Stimulated activated CD8-positive, alpha-beta memory T cell treated with anti-CD3 and anti-CD28 coated beads, Interleukin-7, amount 100 ng/mL, for 24 hours (primary cell): ENCODE results near the gene PSG11.
"Not testable (repeated sequence)": the region's sequence is repeated elsewhere in the genome, so short reads cannot be mapped to it uniquely, and the experiment has no call there.

ENCODE experiments used
- DNase-seq: peaks from one replicate; pipeline ENCODE4 v3.0.0-alpha.2; 2020; ENCODE audit warnings: low read depth

Gene PSG11

DNA sequence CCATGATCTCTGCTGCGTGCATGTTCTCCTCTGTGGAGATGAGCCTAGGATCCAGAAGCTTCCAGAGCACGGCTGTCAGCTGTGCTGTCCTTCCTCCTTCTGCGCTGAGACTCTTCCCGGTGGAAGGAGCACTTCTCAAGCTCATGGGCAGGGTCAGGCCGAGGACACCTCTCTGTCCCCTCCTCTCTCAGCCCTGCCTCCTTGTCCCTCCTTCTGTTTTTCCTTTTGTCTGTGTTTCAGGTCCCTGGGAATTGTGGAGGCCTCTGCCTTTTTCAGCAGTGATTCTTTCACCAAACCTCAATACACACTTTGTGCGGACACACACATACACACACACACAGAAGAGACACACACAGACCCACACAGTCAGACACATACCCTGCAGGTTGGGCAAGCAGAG, at the start of gene PSG11:
Gene PSG11, minus strand, starts transcription at position 101 of the 400 bp plus-strand sequence. Its CDS starts 97 bp downstream, at position 4.
- DNase-seq: not testable (repeated sequence)

DNA sequence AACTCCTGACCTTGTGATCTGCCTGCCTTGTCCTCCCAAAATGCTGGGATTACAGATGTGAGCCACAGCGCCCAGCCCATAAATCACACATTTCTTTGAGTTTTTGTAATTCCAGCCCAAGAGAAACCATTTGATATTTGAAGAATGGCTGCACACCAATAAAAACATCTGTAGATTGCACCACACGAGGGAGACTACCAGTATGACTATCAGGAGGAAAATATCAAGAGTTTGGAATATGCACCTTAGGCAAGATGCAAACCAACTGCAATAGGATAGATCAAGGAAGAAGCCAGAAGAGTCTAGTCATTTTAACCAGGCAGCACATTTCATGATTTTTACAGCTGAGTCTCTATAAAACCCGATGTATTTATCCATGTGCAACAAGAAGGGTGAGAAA, 36.1 kb upstream of the PSG11 start:
- DNase-seq: not testable (repeated sequence)

DNA sequence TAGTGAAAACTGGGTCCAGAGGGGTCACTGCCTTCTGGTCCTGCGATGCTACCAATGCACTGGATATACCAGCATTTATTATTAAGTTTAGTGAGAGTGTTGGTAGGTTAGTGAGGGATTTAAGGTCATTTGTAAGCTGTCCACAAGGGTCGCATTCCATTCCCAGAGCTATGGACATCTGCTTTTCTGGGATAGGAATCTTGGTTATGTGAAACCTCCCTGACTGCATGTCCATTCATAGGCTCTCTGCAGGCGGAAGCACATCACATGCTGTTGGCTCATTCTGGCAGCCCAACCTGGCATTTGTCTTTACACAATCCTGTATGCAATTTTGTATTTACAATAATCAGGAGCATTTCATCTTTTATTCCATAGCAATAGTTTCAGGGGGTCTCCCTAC, 35.1 kb upstream of the PSG11 start:
- DNase-seq: not testable (repeated sequence)

DNA sequence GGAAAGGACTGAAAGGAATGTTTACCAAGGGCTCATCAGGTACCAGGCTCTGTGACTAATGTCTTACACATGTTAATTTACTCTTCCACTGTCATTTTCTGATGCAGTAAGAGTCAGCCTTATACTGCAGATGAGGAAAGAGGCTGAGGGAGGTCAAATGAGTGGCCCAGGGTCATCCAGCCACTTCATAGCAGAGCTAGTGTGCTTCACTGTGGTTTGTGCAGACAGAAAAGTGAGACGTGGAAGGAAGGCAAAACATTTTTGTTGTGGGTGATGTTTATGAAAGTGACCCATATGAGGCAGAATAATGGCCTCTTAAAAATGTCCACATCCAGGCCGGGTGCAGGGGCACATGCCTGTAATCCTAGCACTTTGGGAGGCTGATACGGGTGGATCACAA, 34.0 kb upstream of the PSG11 start:
- DNase-seq: not testable (repeated sequence)

DNA sequence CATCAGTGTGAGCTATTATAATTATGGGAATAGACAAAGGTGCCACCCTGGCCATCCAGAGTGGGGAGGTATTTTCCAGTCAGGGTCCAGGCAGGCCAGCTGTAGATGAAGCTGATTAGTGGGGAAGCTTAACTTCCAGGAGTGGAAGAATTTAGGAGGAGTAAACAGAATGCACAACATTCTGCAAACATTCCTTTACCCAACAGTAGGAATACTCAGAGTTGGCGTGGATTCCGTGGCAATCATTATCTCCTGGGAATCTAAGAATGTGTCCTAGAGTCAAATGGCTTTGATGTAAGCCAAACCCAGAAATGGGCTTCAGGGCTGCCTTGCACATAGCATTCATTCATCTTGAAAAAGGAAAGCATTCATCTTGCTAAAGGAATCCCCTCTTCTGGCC, 33.2 kb upstream of the PSG11 start:
- not testable (repeated sequence) for DNase-seq

DNA sequence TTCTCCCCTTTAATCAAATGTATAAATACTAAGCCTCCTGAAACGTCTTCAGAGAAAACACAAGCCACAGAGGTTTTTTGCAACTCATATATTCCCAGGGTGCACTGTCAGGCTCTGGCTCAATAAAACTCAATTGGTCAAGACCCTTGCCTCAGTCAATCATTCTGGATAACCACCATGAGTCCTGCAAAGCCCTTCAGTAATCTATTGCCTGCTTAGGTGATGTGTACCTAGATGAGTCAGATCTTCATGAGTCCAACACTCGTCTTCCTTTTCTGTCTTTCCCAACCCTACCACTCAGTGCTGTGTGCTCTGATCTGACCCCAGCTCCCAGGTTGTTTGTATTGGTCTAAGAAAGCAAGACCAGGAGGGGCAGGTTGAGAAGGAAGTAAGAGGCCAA, 32.2 kb upstream of the PSG11 start:
- not testable (repeated sequence) for DNase-seq

DNA sequence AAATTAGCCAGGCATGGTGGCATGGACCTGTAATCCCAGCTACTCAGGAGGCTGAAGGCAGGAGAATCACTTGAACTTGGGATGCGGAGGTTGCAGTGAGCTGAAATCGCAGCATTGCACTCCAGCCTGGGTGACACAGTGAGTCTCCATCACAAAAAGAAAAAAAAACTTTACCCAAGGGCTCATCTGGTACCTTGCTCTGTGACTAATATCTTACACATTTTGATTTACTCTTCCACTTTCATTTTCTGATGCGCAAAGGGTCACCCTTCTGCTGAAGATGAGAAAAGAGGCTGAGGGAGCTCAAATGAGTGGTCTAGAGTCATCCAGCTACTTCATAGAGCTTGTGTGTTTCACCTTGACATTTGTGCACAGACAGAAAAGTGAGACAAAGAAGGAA, 21.7 kb upstream of the PSG11 start:
- not testable (repeated sequence) for DNase-seq

DNA sequence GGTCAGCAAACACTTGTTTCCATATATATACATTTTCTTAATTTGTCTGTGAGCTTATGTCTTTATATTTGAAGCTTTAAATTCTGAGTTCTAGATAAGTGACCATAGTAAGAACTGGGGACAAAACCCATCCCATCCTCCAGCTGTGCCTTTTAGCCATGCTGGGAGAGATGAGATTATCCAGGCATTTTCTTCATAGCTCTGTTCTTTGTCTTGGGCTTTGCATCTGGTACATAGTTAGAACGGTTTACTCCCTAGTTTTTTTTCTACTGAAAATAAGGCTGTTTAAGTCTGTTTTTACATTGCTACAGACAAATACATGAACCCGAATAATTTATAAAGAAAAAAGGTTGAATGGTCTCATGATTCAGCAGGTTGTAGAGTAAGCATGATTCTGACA, 20.3 kb upstream of the PSG11 start:
- not testable (repeated sequence) for DNase-seq

DNA sequence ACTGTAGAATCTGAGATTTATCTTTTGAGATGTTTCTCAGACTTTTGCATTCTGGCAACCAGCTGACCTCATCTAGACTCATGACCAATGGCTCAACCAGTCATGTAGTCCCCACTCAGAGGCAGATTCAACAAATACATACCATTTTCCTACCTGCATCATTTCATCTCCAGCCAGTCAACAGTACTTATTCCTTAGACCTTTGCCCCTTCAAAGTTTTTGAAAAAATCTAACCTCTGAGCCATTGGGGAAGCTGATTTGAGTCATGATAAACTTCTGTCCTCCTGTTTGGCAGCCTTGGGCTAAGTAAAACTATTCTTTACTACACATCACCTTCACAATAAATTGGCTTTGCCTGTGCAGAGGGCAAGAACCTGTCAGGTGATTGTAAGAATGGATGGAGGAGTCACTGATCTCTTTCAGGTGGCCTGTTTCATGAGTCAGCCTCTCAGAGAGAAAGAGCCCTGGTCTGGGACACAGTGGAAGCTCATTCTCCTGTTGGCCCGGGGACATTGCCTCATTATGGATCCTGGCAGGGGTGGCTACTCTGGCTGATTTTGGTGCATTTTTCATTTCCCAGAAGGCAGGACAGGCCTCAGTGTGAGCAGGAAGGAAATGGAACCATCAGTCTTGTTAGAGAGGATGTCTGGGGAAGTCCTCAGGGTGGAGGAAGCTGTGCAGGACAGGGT, 17.4 kb upstream of the PSG11 start:
- DNase-seq: not testable (repeated sequence)

DNA sequence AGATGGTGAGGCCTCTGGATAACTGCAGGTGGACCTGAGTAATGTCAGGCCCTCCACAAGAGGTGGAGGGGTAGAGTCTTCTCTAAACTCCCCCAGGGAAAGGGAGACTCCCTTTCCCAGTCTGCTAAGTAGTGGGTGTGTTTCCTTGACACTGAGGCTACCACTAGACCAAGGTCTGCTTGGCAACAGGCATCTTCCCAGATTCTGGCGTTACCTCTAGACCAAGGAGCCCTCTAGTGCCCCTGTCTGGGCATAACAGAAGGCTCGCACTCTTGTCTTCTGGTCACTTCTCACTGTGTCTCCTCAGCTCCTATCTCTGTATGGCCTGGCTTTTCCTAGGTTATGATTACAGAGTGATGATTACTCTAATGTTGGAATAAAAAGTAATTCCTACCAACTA, 5.4 kb upstream of the PSG11 start:
- not testable (repeated sequence) for DNase-seq

DNA sequence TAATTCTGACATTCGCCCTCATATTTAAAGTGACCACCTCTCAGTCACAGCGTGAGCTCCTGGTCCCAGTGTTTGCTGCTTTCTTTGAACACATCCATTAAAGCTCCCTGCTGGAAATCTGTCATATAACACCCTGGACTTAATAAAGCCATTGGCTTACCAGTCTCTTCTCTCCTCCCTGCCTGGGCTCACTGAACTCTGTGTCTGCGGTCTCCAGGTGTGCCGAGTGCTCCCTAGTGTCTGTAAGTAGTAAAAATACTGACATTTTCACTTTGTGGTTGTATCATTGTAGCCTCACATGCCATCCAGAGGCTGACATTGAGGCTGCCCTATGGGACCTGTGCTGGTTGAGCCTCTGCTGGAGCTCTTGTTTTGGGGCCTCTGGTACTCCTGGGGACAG, 2.6 kb upstream of the PSG11 start:
- no peak for DNase-seq

DNA sequence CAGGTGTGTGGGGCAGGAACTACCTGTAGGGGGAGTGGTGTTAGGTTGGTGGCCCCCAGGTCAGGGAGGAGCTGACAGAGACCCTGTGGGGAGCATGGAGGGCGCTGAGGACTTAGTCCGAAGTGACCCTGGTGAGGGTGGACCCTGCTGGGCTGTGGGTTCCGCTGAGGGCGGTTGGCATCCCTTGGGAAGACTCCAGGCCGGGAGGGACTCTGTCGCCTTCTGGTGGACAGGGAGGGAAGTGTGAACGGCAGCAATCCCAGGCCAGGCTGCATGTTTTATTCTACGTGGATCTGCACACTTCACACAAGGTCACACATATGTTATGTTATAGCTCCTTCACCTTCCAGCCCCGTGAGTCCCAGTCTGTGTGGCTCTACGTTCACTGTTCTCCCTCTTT, 1.7 kb upstream of the PSG11 start:
- not testable (repeated sequence) for DNase-seq

DNA sequence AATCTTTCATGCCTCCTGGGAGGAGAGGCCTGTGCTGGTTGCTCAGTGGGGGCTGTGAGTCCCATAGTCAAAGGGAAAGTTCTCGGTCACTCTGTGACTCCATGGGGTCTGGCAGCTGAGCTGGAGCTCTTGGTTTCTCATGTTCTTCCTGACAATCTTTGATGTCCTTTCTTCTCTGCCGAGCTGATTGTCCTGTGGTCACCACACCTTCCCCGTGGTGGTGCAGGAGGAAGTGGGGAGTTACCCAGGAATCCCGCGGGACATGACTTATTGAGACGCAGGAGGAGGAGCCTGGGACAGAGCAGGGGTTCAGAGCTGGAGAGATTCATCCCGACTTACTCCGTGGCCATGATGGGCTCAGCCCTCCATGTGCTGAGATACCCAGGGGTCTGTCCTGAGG, 792 bp upstream of the PSG11 start:
- not testable (repeated sequence) for DNase-seq

DNA sequence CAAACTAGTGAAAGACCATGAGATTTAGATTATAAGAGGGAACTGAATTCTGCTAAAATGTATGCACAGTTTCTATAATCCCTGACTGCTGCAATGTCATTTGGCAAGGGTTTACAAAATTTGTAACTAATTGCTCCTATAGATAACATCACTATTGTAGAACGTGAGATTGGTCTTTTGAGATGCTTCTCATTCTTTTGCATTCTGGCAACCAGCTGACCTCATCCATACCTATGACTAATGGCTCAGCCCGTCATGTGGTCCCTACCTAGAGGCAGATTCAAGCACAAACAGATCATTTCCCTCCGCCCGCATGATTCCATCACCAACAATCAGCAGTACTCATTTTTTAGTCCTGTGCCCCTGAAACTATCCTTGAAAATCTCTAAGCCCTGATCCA, 4.2 kb downstream of the PSG11 start:
- not testable (repeated sequence) for DNase-seq

DNA sequence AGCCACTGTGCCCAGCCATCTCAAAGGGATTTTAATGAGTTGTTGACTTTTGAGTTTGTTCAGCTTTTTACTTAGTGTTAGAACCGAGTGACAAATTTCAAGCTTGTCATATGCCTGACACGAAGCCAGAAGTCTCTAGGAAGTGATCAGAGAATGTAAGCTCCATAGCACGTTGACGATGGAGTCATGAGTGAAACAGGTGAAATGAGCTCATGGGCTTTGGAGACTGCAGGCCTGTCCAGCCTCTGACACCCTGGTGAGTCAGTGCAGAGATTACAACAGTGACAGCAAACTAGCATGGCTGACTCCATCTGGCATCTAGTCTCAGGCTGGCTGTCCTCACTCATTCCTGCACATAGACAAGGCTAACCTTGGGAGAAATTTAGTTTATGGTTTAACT, 4.6 kb downstream of the PSG11 start:
- DNase-seq: not testable (repeated sequence)

DNA sequence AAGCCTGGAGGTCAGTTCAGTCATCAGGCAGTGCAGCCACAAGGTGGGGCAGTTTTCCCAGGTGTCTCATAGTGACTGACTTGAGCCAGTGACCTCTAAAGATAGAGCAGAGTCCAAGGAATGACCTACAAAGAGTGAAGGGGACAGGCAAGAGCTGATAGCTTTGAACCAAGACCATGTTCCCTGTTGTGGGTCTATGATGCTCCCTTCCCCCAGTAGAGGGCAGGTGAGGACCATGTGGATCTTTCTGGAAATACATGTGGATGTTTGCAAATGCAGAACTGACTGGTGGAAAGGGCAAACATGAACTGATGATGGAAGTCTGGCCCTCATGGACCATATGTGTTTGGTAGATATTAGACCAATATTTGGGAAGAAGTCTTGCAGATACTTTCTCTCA, 6.7 kb downstream of the PSG11 start:
- not testable (repeated sequence) for DNase-seq

DNA sequence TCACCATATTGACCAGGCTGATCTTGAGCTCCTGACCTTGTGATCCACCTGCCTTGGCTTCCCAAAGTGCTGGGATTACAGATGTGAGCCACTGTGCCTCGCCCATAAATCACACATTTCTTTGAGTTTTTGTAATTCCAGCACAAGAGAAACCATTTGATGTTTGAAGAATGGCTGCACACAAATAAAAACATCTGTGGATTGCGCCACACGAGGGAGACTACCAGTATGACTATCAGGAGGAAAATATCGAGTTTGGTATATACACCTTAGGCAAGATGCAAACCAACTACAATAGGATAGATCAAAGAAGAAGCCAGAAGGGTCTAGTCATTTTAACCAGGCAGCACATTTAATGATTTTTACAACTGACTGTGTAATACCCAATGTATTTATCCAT, 20.4 kb downstream of the PSG11 start:
- not testable (repeated sequence) for DNase-seq

DNA sequence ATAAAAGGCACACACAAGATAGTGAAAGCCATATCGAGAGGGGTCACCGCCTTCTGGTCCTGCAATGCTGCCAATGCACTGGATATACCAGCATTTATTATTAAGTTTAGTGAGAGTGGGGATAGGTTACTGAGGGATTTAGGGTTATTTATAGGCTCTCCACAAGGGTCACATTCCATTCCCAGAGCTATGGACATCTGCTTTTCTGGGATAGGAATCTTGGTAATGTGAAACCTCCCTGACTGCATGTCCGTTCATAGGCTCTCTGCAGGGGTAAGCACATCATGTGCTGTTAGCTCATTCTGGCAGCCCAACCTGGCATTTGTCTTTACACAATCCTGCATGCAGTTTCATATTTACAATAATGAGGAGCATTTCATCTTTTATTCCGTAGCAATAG, 21.4 kb downstream of the PSG11 start:
- DNase-seq: not testable (repeated sequence)

DNA sequence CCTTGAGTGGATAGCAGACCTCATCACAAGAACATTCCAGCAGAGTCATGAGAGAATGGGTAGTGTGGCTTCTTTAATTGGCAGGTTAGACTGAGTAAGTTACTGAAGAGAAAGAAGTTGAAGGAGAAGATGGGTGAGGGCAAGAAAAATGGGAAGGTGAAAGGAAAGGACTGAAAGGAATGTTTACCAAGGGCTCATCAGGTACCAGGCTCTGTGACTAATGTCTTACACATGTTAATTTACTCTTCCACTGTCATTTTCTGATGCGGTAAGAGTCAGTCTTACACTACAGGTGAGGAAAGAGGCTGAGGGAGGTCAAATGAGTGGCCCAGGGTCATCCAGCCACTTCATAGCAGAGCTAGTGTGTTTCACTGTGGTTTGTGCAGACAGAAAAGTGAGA, 22.6 kb downstream of the PSG11 start:
- DNase-seq: not testable (repeated sequence)

DNA sequence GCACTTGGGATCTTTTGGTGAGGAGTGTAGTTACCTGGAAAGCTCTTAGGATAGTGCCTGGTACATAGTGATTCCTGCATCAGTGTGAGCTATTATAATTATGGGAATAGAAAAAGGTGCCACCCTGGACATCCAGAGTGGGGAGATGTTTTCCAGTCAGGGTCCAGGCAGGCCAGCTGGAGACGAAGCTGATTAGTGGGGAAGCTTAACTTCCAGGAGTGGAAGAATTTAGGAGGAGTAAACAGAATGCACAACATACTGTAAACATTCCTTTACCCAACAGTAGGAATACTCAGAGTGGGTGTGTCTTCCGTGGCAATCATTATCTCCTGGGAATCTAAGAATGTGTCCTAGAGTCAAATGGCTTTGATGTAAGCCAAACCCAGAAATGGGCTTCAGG, 23.3 kb downstream of the PSG11 start:
- not testable (repeated sequence) for DNase-seq

DNA sequence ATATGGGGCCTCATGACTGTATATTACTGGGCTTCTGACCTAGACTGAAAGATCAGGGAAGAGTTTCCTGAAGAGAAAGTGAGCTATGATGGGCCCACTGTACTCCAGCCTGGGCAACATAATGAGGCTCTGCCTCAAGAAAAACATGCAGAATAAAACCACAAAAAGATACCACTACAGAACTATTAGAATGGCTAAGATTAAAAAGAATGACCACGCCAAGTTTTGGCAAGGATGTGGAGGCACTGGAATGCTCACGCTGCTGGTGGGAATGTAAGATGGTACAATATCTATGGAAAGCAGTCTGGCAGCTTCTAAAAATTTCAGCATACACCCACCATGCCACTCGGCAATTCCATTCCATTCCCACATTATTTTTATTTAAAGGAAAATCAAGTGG, 30.1 kb downstream of the PSG11 start:
- not testable (repeated sequence) for DNase-seq

DNA sequence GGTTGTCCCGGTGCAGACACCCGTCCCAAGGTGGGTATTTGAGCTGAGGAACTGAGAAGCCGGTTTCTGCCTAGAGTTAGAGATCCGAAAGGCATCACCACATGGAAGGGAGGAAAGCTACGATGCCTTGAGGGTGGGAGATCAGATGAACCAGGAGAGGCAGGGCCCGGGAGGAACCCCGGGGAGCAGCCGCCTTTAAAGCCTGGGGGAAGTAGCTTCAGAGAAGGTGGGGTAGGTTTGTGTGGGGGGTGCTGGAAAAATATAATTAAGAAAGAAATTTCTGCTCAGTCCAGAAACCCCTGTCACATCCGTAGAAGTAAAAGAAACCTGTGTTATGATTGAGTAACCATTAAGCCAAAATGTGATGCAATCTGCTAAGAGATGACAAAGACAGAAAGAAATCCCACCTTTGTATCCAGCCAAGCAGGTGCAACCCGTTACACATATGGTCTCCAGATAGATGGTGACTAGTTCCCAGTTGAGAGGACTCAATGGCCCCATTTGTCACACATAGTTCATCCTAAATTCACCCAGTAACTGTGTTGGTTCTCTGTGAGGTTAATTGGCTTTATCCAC, 34.2 kb downstream of the PSG11 start:
- not testable (repeated sequence) for DNase-seq

DNA sequence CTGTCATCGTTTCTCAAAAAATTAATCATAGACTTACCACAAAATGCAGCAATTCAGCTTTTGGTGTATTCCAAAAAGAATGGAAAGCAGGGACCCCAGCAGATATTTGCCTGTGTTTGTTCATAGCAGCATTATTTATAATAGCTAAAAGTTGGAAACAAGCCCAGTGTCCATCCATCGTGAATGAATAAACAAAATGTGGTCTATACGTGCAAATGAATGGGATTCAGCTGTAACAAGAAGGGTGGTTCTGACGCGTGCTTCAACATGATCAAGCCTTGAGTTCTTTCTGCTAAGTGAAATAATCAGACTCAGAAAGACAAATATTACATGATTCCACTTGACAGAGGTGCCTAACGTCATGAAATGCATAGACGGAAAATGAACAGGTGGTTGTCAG, 36.4 kb downstream of the PSG11 start:
- no peak for DNase-seq

DNA sequence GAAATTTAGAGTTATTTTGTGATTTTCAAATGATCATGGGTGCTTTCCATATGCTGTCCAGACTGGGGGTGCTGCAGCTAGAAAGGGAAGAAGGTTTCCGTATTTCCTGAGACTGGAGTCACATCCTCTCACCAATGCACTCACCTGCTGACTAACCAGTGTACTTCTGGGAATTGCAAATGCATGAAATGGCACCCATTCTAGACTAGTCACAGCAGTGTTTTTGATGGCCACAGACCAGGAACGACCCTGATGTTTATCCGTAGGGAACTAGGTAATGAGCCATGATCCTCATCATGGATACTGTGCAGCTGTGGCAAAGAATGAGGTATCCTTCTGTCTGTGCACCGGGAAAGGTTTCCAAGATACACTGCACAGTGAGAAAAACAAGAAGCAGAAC, 37.1 kb downstream of the PSG11 start:
- not testable (repeated sequence) for DNase-seq
